Hepatocyte (in vitro differentiated cells): ENCODE data around the gene DES. TPM values are rescaled to one million over a fixed set of nuclear protein-coding genes. Genes with fewer than 3 reads are reported as not detected.

ENCODE experiments used
- DNase-seq: peaks from one replicate; pipeline ENCODE4 v3.0.0-alpha.2; 2016; ENCODE audit warnings: low spot score
- H2AFZ ChIP-seq: fragments of 200-600 bp; sonication (generic); 2 replicates; pipeline ENCODE4 v1.6.0; 2016; ENCODE audit warnings: antibody characterized with exemption, mild to moderate bottlenecking
- H3K27ac ChIP-seq: fragments of 200-600 bp; sonication (generic); 2 replicates; pipeline ENCODE4 v1.5.1; 2016; ENCODE audit warnings: mild to moderate bottlenecking
- H3K27me3 ChIP-seq: fragments of 200-600 bp; sonication (generic); 2 replicates; pipeline ENCODE4 v1.6.1; 2016
- H3K36me3 ChIP-seq: fragments of 200-600 bp; sonication (generic); replicated peaks from 2 replicates; pipeline ENCODE4 v1.5.1; 2016; ENCODE audit warnings: low read depth; ENCODE audit not compliant: insufficient read depth
- H3K4me1 ChIP-seq: fragments of 200-600 bp; sonication (generic); 2 replicates; pipeline ENCODE4 v1.5.1; 2016; ENCODE audit warnings: mild to moderate bottlenecking, moderate library complexity; ENCODE audit not compliant: insufficient read depth
- H3K4me2 ChIP-seq: fragments of 200-600 bp; sonication (generic); 2 replicates; pipeline ENCODE4 v1.6.0; 2016
- H3K4me3 ChIP-seq: fragments of 200-600 bp; sonication (generic); 2 replicates; pipeline ENCODE4 v1.5.1; 2016; ENCODE audit warnings: mild to moderate bottlenecking
- H3K79me2 ChIP-seq: fragments of 200-600 bp; sonication (generic); 2 replicates; pipeline ENCODE4 v1.6.0; 2017; ENCODE audit warnings: mild to moderate bottlenecking
- H3K9me2 ChIP-seq: fragments of 200-600 bp; sonication (generic); replicated peaks from 2 replicates; pipeline ENCODE4 v1.6.0; 2017; ENCODE audit warnings: mild to moderate bottlenecking; ENCODE audit not compliant: insufficient read depth
- H3K9me3 ChIP-seq: fragments of 200-600 bp; sonication (generic); 2 replicates; pipeline ENCODE4 v1.5.1; 2016; ENCODE audit warnings: low read depth, mild to moderate bottlenecking
- H4K20me1 ChIP-seq: fragments of 200-600 bp; sonication (generic); 2 replicates; pipeline ENCODE4 v1.6.0; 2016; ENCODE audit warnings: mild to moderate bottlenecking; ENCODE audit not compliant: insufficient read depth, poor library complexity, severe bottlenecking
- CTCF ChIP-seq: fragments of 200-600 bp; sonication (generic); IDR thresholded peaks from 2 replicates; pipeline ENCODE4 v1.5.1; 2016; ENCODE audit warnings: antibody characterized with exemption, mild to moderate bottlenecking; ENCODE audit not compliant: poor library complexity
- EZH2 ChIP-seq: fragments of 200-600 bp; sonication (generic); IDR thresholded peaks from 2 replicates; pipeline ENCODE4 v1.6.1; 2016; ENCODE audit warnings: antibody characterized with exemption, mild to moderate bottlenecking, borderline replicate concordance
- EZH2phosphoT487 ChIP-seq: fragments of 200-600 bp; sonication (generic); IDR thresholded peaks from one replicate; pipeline ENCODE4 v1.6.1; 2018; ENCODE audit warnings: antibody characterized with exemption, mild to moderate bottlenecking, low read depth, moderate library complexity; ENCODE audit not compliant: unreplicated experiment, severe bottlenecking
- WGBS: methylation state at CpG from one replicate; pipeline ENCODE4 v1.1.6; 2016; ENCODE audit warnings: low lambda C conversion rate; ENCODE audit errors: missing lambda C conversion rate; 5-methylcytosine and 5-hydroxymethylcytosine counted together
- polyA plus RNA-seq: library from polyadenylated mRNA; unstranded; fragments of >200 nt; fragmentation: Nextera tagmentation; extraction: Ambion mirVana; gene quantifications from 2 replicates; pipeline ENCODE4 v1.2.1, GENCODE V29; 2016
- total RNA-seq: library from RNA; depleted of rRNA; stranded (reverse); fragments of >200 nt; gene quantifications from 2 replicates; pipeline ENCODE4 v1.2.3, GENCODE V29; 2014

The DES gene
- total and polyA plus RNA-seq, 2 experiments from 2014 or later: 60.9 to 103 TPM

- no peak for TF ChIP-seq CTCF
- TF ChIP-seq EZH2: no peak
- TF ChIP-seq EZH2phosphoT487: no peak
- Histone ChIP-seq H4K20me1 (no peaks in the 10 kb centered on the region), H3K9me3 (no peaks in the 10 kb centered on the region), H3K27ac (no peak overlapping the region), H3K4me1 (peaks cover 6% of the 10 kb centered on the region), H3K4me2 (no peak overlapping the region), H3K4me3 (no peak overlapping the region), H3K27me3 (no peaks in the 10 kb centered on the region), H2AFZ (no peak overlapping the region), H3K79me2 (no peaks in the 10 kb centered on the region), H3K9me2 (no peaks in the 10 kb centered on the region), H3K36me3 (no peaks in the 10 kb centered on the region)
- WGBS: 94% methylated on average over 7 of the region's 8 CpGs
- DNase-seq: no peak
These were observed 7.3 kb downstream of the DES start for GRCh38 chr2:219425238-219426067.

GRCh38 chr2:219426068-219426443, 7.9 kb downstream of the DES start:
- TF ChIP-seq EZH2 (no peak), CTCF (no peak), EZH2phosphoT487 (no peak)
- no peak for DNase-seq
- Histone ChIP-seq H3K9me3 (no peaks in the 10 kb centered on the region), H3K79me2 (no peaks in the 10 kb centered on the region), H3K4me1 (peaks cover 6% of the 10 kb centered on the region), H3K4me2 (no peak overlapping the region), H3K27ac (no peak overlapping the region), H4K20me1 (no peaks in the 10 kb centered on the region), H3K27me3 (no peaks in the 10 kb centered on the region), H3K9me2 (no peaks in the 10 kb centered on the region), H3K36me3 (no peaks in the 10 kb centered on the region), H2AFZ (no peak overlapping the region), H3K4me3 (no peak overlapping the region)
- WGBS: 89% methylated on average over 7 of the region's 7 CpGs

- H3K79me2 ChIP-seq: no peaks in the 10 kb centered on the region
- peaks cover 6% of the 10 kb centered on the region for H3K4me1 ChIP-seq
- TF ChIP-seq EZH2phosphoT487 (no peak), CTCF (no peak), EZH2 (no peak)
- no peak overlapping the region for H3K4me3 ChIP-seq
- no peaks in the 10 kb centered on the region for H3K9me3 ChIP-seq
- H3K4me2 ChIP-seq: no peak overlapping the region
- no peaks in the 10 kb centered on the region for H4K20me1 ChIP-seq
- no peak overlapping the region for H2AFZ ChIP-seq
- H3K27ac ChIP-seq: no peak overlapping the region
- no peaks in the 10 kb centered on the region for H3K27me3 ChIP-seq
- no peaks in the 10 kb centered on the region for H3K36me3 ChIP-seq
- H3K9me2 ChIP-seq: no peaks in the 10 kb centered on the region
- 94% methylated on average over 7 of the region's 7 CpGs for WGBS
- no peak for DNase-seq
These were observed 8.5 kb downstream of the DES start for GRCh38 chr2:219426534-219427136.
